ENCODE data around the gene SPNS3.

The SPNS3 gene

DNA sequence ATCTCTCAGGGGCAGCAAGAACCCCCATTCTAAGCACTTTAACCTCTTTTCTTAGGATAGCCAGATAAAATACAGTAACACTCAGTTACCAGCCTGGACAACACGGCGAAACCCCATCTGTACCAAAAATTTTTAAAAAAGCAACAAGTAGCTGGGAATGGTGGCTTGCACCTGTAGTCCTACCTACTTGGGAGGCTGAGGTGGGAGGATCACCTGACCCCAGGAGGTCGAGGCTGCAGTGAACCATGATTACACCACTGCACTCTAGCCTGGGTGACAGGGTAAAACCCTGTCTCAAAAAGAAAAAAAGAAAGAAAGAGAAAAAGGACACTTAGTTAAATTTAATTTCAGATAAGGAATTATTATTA, 38.6 kb upstream of the SPNS3 start:
- no peak for DNase-seq (ENCODE audit: low spot score)
- in situ Hi-C loops (cut with MboI; ENCODE audit: low pct_unique_long_range_greater_than_20kb, low sequenced_read_pairs, unreplicated experiment): no loop called here
- TF ChIP-seq CTCF (IDR thresholded peaks at IDR 0.05; ENCODE audit: extremely low read depth, insufficient read depth, missing control alignments): no peak

DNA sequence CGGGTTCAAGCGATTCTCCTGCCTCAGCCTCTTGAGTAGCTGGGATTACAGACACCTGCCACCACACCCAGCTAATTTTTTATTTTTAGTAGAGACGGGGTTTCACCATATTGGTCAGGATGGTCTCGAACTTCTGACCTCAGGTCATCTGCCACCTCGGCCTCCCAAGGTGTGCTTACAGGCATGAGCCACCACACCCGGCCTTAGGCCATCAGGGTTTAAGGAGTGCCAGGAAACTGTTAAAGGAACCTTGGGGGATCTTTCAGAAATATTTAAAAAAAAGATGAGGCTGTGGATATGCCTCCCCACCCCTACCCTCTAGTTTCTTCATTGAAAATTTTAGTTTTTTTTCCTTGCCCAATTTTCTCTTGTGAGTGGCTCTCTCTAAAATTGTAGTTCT, 35.9 kb upstream of the SPNS3 start:
- TF ChIP-seq CTCF (IDR thresholded peaks at IDR 0.05; ENCODE audit: extremely low read depth, insufficient read depth, missing control alignments): no peak
- no peak for DNase-seq (ENCODE audit: low spot score)
- in situ Hi-C loops (cut with MboI; ENCODE audit: low pct_unique_long_range_greater_than_20kb, low sequenced_read_pairs, unreplicated experiment): no loop called here

GRCh38 chr17:4405038-4405669, 28.6 kb upstream of the SPNS3 start:
- DNase-seq (ENCODE audit: low spot score): no peak
- TF ChIP-seq CTCF (IDR thresholded peaks at IDR 0.05; ENCODE audit: extremely low read depth, insufficient read depth, missing control alignments): no peak
- in situ Hi-C loops (cut with MboI; ENCODE audit: low pct_unique_long_range_greater_than_20kb, low sequenced_read_pairs, unreplicated experiment): no loop called here

- in situ Hi-C loops (cut with MboI; ENCODE audit: low pct_unique_long_range_greater_than_20kb, low sequenced_read_pairs, unreplicated experiment): no loop called here
- TF ChIP-seq CTCF (IDR thresholded peaks at IDR 0.05; ENCODE audit: extremely low read depth, insufficient read depth, missing control alignments): no peak
- no peak for DNase-seq (ENCODE audit: low spot score)
Measured at GRCh38 chr17:4405699-4406098, 28.0 kb upstream of the SPNS3 start.

GRCh38 chr17:4406386-4406785, 27.4 kb upstream of the SPNS3 start:
- no peak for TF ChIP-seq CTCF (IDR thresholded peaks at IDR 0.05; ENCODE audit: extremely low read depth, insufficient read depth, missing control alignments)
- in situ Hi-C loops (cut with MboI; ENCODE audit: low pct_unique_long_range_greater_than_20kb, low sequenced_read_pairs, unreplicated experiment): no loop called here
- DNase-seq (ENCODE audit: low spot score): no peak

GRCh38 chr17:4407216-4407615, 26.5 kb upstream of the SPNS3 start:
- in situ Hi-C loops (cut with MboI; ENCODE audit: low pct_unique_long_range_greater_than_20kb, low sequenced_read_pairs, unreplicated experiment): no loop called here
- no peak for DNase-seq (ENCODE audit: low spot score)
- no peak for TF ChIP-seq CTCF (IDR thresholded peaks at IDR 0.05; ENCODE audit: extremely low read depth, insufficient read depth, missing control alignments)

DNA sequence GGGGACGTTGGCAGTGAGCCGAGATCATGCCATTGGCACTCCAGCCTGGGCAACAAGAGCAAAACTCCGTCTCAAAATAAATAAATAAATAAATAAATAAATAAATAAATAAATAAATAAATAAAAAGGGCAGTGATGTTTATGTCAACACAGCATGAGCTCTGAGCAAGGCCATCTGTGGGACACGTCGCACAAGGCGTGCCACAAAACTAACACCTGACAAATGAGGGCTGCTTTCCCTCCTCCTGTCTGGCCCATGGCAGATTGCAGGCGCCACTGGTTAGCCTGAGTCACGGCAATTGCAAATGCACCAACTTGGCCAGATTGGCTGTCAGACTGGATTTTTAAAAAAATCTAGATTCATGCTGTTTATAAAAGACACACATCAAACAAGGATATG, 25.9 kb upstream of the SPNS3 start:
- no peak for DNase-seq (ENCODE audit: low spot score)
- no peak for TF ChIP-seq CTCF (IDR thresholded peaks at IDR 0.05; ENCODE audit: extremely low read depth, insufficient read depth, missing control alignments)
- in situ Hi-C loops (cut with MboI; ENCODE audit: low pct_unique_long_range_greater_than_20kb, low sequenced_read_pairs, unreplicated experiment): no loop called here
